ENCODE data around the gene PCDHA5. TPM values are rescaled to one million over a fixed set of nuclear protein-coding genes. Genes with fewer than 3 reads are reported as not detected.
"Not testable (repeated sequence)": the region's sequence is repeated elsewhere in the genome, so short reads cannot be mapped to it uniquely, and the experiment has no call there.

PCDHA5 gene
- total RNA-seq (2014; rRNA removed; shearing (Covaris generic)): 0.40 and 0.77 TPM in 2 replicates
- 0.37 and 0.91 TPM in 2 replicates for polyA plus RNA-seq (2015; cell fraction: cytosol; rRNA removed)
- polyA plus RNA-seq (2015; cell fraction: nucleus; rRNA removed): 0.19 TPM in 1 of 2 replicates, not detected in the other

GRCh38 chr5:140821375-140822280 is at the start of gene PCDHA5:
TSS of gene PCDHA5 (plus strand) at chr5:140821613.
- peak; percentile 58 for DNase-seq (ENCODE audit: low read depth, low spot score)
- in situ Hi-C loops (cut with HindIII; ENCODE audit: low pct_unique_long_range_greater_than_20kb, low sequenced_read_pairs): no loop called here

GRCh38 chr5:140780512-140780911 is 40.9 kb upstream of the PCDHA5 start:
- no peak for DNase-seq (ENCODE audit: low read depth, low spot score)
- in situ Hi-C loops (cut with HindIII; ENCODE audit: low pct_unique_long_range_greater_than_20kb, low sequenced_read_pairs): no loop called here

GRCh38 chr5:140785905-140786686 is 35.3 kb upstream of the PCDHA5 start, which contains the start of gene PCDHA1:
TSS of gene PCDHA1 (plus strand) at chr5:140786140.
- in situ Hi-C loops (cut with HindIII; ENCODE audit: low pct_unique_long_range_greater_than_20kb, low sequenced_read_pairs): no loop called here
- peak; percentile 56 for DNase-seq (ENCODE audit: low read depth, low spot score)

- DNase-seq (ENCODE audit: low read depth, low spot score); in situ Hi-C loops (cut with HindIII; ENCODE audit: low pct_unique_long_range_greater_than_20kb, low sequenced_read_pairs): not testable (repeated sequence)
These were observed 34.0 kb upstream of the PCDHA5 start for GRCh38 chr5:140787422-140787821.

- DNase-seq (ENCODE audit: low read depth, low spot score); in situ Hi-C loops (cut with HindIII; ENCODE audit: low pct_unique_long_range_greater_than_20kb, low sequenced_read_pairs): not testable (repeated sequence)
These were observed 33.4 kb upstream of the PCDHA5 start for GRCh38 chr5:140787849-140788504.

GRCh38 chr5:140791089-140791488 is 30.3 kb upstream of the PCDHA5 start:
- in situ Hi-C loops (cut with HindIII; ENCODE audit: low pct_unique_long_range_greater_than_20kb, low sequenced_read_pairs): no loop called here
- DNase-seq (ENCODE audit: low read depth, low spot score): no peak

GRCh38 chr5:140794595-140795258 is 26.7 kb upstream of the PCDHA5 start, which contains the start of gene PCDHA2:
TSS of gene PCDHA2 (plus strand) at chr5:140794852.
- in situ Hi-C loops (cut with HindIII; ENCODE audit: low pct_unique_long_range_greater_than_20kb, low sequenced_read_pairs): no loop called here
- peak; percentile 53 for DNase-seq (ENCODE audit: low read depth, low spot score)

- DNase-seq (ENCODE audit: low read depth, low spot score): peak; percentile 73
- in situ Hi-C loops (cut with HindIII; ENCODE audit: low pct_unique_long_range_greater_than_20kb, low sequenced_read_pairs): no loop called here
These were observed 26.2 kb upstream of the PCDHA5 start for GRCh38 chr5:140795259-140795641.

- in situ Hi-C loops (cut with HindIII; ENCODE audit: low pct_unique_long_range_greater_than_20kb, low sequenced_read_pairs); DNase-seq (ENCODE audit: low read depth, low spot score): not testable (repeated sequence)
These were observed 25.2 kb upstream of the PCDHA5 start for GRCh38 chr5:140796072-140796717.

GRCh38 chr5:140796718-140797095 is 24.7 kb upstream of the PCDHA5 start:
- in situ Hi-C loops (cut with HindIII; ENCODE audit: low pct_unique_long_range_greater_than_20kb, low sequenced_read_pairs): no loop called here
- no peak for DNase-seq (ENCODE audit: low read depth, low spot score)

GRCh38 chr5:140800816-140801493 is 20.5 kb upstream of the PCDHA5 start, which contains the start of gene PCDHA3:
TSS of gene PCDHA3 (plus strand) at chr5:140801057.
- in situ Hi-C loops (cut with HindIII; ENCODE audit: low pct_unique_long_range_greater_than_20kb, low sequenced_read_pairs): no loop called here
- DNase-seq (ENCODE audit: low read depth, low spot score): peak; percentile 61

- DNase-seq (ENCODE audit: low read depth, low spot score): peak; percentile 54
- in situ Hi-C loops (cut with HindIII; ENCODE audit: low pct_unique_long_range_greater_than_20kb, low sequenced_read_pairs): no loop called here
These were observed 19.9 kb upstream of the PCDHA5 start for GRCh38 chr5:140801494-140801841.

- in situ Hi-C loops (cut with HindIII; ENCODE audit: low pct_unique_long_range_greater_than_20kb, low sequenced_read_pairs); DNase-seq (ENCODE audit: low read depth, low spot score): not testable (repeated sequence)
These were observed 19.0 kb upstream of the PCDHA5 start for GRCh38 chr5:140802381-140802780.

GRCh38 chr5:140802781-140803271 is 18.6 kb upstream of the PCDHA5 start:
- in situ Hi-C loops (cut with HindIII; ENCODE audit: low pct_unique_long_range_greater_than_20kb, low sequenced_read_pairs): no loop called here
- DNase-seq (ENCODE audit: low read depth, low spot score): no peak

GRCh38 chr5:140806834-140807775 is 14.3 kb upstream of the PCDHA5 start, which contains the start of gene PCDHA4:
TSS of gene PCDHA4 (plus strand) at chr5:140807068.
- DNase-seq (ENCODE audit: low read depth, low spot score): peak; percentile 53

More at GRCh38 chr5:140806834-140807775, 14.3 kb upstream of the PCDHA5 start, which contains the start of gene PCDHA4:
- in situ Hi-C loops (cut with HindIII; ENCODE audit: low pct_unique_long_range_greater_than_20kb, low sequenced_read_pairs): no loop called here

Data from SK-MEL-5 (cell line).